ENCODE data around the gene PEX5L. TPM values are rescaled to one million over a fixed set of nuclear protein-coding genes. Genes with fewer than 3 reads are reported as not detected.

Gene PEX5L
- total RNA-seq, 1 donor from 2014 or later = 0.78 TPM

DNA sequence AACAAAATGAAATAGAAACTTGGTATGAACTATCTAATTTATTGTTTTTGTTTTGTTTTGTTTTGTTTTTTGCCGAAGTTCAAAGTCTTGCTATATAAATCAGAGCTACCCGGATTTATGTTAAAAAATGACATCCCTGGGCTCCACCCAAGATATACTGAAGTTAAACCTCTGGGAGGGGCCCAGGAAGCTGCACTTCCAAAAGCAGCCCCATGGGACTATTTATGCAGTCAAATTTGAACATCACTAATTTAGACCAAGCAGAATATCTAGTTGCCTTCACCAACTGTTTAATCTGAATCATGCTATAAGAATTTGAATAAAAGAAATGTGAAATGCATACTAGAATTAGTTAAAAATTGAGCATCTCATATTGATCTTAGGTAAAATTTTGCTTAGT, 32.2 kb downstream of the PEX5L start:
- H3K27ac ChIP-seq = no peak overlapping the region
- H3K36me3 ChIP-seq = no peaks in the 10 kb centered on the region
- intact Hi-C loops (cut with DNase I) = no loop called here
- H3K4me1 ChIP-seq = no peaks in the 10 kb centered on the region
- no peak for ATAC-seq
- H3K27me3 ChIP-seq = no peaks in the 10 kb centered on the region
- H3K9me3 ChIP-seq = peaks cover 7% of the 10 kb centered on the region
- DNase-seq = no peak
- H3K4me3 ChIP-seq = no peak overlapping the region
- TF ChIP-seq CTCF (IDR thresholded peaks at IDR 0.05) = no peak

GRCh38 chr3:180002006-180002405, 34.7 kb downstream of the PEX5L start:
- Histone ChIP-seq H3K36me3 (no peaks in the 10 kb centered on the region), H3K9me3 (no peaks in the 10 kb centered on the region), H3K27ac (no peak overlapping the region), H3K4me1 (no peaks in the 10 kb centered on the region), H3K4me3 (no peak overlapping the region), H3K27me3 (no peaks in the 10 kb centered on the region)
- ATAC-seq (no peak), DNase-seq (no peak)
- intact Hi-C loops (cut with DNase I) = no loop called here
- TF ChIP-seq CTCF (IDR thresholded peaks at IDR 0.05) = no peak

DNA sequence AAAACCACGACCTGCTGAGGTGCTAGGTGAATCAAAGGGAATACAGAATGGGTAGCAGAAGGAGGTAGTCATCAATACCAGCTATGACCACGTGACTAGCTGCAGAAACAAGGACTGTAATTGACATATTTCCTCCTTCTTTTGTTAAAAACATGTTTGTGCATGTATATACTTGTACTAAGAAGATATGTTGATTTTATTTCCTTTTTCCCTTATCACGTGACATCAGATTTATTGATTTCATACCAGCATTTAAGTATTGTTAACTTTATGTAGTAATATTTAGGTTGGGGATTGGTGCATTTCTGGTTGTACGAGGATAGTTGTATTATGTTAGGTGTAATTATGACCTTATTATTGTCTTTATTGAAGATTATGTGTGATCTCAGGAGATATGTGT, 36.2 kb downstream of the PEX5L start:
- H3K27me3 ChIP-seq = no peaks in the 10 kb centered on the region
- H3K4me1 ChIP-seq = no peaks in the 10 kb centered on the region
- no peak for TF ChIP-seq CTCF (IDR thresholded peaks at IDR 0.05)

GRCh38 chr3:179995406-179995805, 41.3 kb downstream of the PEX5L start:
- Histone ChIP-seq H3K27ac (no peak overlapping the region), H3K27me3 (no peaks in the 10 kb centered on the region), H3K36me3 (no peaks in the 10 kb centered on the region), H3K4me3 (no peak overlapping the region), H3K9me3 (no peaks in the 10 kb centered on the region), H3K4me1 (no peaks in the 10 kb centered on the region)
- TF ChIP-seq CTCF (IDR thresholded peaks at IDR 0.05) = no peak
- DNase-seq (no peak), ATAC-seq (no peak)
- intact Hi-C loops (cut with DNase I) = no loop called here

More for the DNA sequence above, 36.2 kb downstream of the PEX5L start:
- no peaks in the 10 kb centered on the region for H3K9me3 ChIP-seq
- DNase-seq (no peak), ATAC-seq (no peak)
- no peaks in the 10 kb centered on the region for H3K36me3 ChIP-seq
- intact Hi-C loops (cut with DNase I) = no loop called here
- H3K4me3 ChIP-seq = no peak overlapping the region
- H3K27ac ChIP-seq = no peak overlapping the region

GRCh38 chr3:179991883-179992282, 44.9 kb downstream of the PEX5L start:
- H3K36me3 ChIP-seq = no peaks in the 10 kb centered on the region
- H3K4me3 ChIP-seq = no peak overlapping the region
- no peaks in the 10 kb centered on the region for H3K4me1 ChIP-seq
- no peak for ATAC-seq
- no peak for TF ChIP-seq CTCF (IDR thresholded peaks at IDR 0.05)
- no peaks in the 10 kb centered on the region for H3K27me3 ChIP-seq
- no peaks in the 10 kb centered on the region for H3K9me3 ChIP-seq
- intact Hi-C loops (cut with DNase I) = no loop called here
- DNase-seq = no peak
- H3K27ac ChIP-seq = no peak overlapping the region

- Histone ChIP-seq H3K9me3 (no peaks in the 10 kb centered on the region), H3K27ac (no peak overlapping the region), H3K4me1 (no peaks in the 10 kb centered on the region), H3K36me3 (no peaks in the 10 kb centered on the region), H3K4me3 (no peak overlapping the region), H3K27me3 (no peaks in the 10 kb centered on the region)
- ATAC-seq (no peak), DNase-seq (no peak)
- no peak for TF ChIP-seq CTCF (IDR thresholded peaks at IDR 0.05)
- intact Hi-C loops (cut with DNase I) = no loop called here
Observed at GRCh38 chr3:179991104-179991503, 45.6 kb downstream of the PEX5L start.

All from upper lobe of right lung (tissue), 1 donor.